Eye (tissue), 1 donor: ENCODE data around the gene MAPK7.

Experiments used
- DNase-seq: peaks from one replicate; pipeline ENCODE4 v3.0.0-alpha.2; 2015

The MAPK7 gene

GRCh38 chr17:19424934-19425868, 46.9 kb downstream of the MAPK7 start:
- no peak for DNase-seq

DNA sequence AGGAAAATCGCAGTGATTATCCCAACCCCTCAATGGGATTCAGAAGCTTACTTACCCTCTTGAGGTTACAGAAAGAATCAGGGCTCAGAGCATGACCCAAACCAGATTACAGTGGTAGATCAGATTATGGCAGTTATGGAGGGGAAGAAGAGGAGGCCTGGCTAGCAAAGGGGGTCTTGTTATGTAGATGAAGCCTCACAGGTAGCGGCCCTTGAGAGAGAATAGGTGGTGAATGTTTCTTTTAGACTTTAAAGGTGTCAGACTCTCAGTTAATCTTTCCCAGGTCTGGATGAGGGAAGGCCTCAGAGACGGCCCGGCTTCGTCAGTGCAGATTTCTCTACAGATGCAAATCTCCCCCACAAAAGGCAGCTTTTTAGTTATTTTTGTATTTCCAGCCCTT, 48.3 kb downstream of the MAPK7 start:
- DNase-seq = no peak

DNA sequence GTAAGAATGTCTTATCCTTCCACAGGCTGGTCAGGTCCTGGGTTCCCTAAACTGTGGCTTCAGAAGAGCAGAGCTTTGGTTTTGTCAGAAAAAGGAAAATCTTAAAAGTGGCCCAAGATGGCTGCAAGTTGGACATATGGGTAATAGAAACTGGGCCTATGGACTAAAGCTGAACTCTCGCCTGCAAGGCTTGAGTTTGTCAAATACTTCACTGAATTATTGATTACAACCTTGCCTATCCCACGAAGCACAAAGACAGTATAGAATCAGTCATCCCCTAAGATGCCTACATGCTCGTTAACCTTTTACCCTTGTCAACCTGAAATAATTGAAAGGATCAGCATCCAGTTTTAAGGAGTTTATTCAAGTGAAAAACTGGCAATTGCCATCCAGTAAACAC, 53.4 kb downstream of the MAPK7 start:
- DNase-seq = no peak
